PC-3 (cell line): ENCODE results near the gene RASL12. TPM values are rescaled to one million over a fixed set of nuclear protein-coding genes. Genes with fewer than 3 reads are reported as not detected.

Experiments used
- ATAC-seq: fragments of 200-7000 bp; cut with Tn5 transposase; 2 replicates; pipeline ENCODE4 v1.9.1; 2020; ENCODE audit warnings: mild to moderate bottlenecking, moderate library complexity
- BruUV-seq: library from RNA; stranded (reverse); fragments of 400-500 nt; replicated peaks from 2 replicates; lab custom pipeline; 2021; lab: Mats Ljungman, UMichigan
- CTCF ChIA-PET: fragments of 300-600 bp; sonication (Branson Sonifier 250); formaldehyde crosslinking; loops from one replicate; lab custom pipeline; 2022; ENCODE audit warnings: antibody characterized with exemption; lab: Charles Lee
- POLR2A ChIA-PET: fragments of 300-600 bp; sonication (Branson Sonifier 250); formaldehyde crosslinking; loops from one replicate; lab custom pipeline; 2022; ENCODE audit warnings: antibody characterized with exemption; ENCODE audit not compliant: unreplicated experiment; lab: Charles Lee
- DNase-seq: peaks from one replicate; pipeline ENCODE4 v3.0.0-alpha.2; 2015
- H2AFZ ChIP-seq: fragments of 300-600 bp; sonication (generic); 2 replicates; pipeline ENCODE4 v1.6.0; 2016; ENCODE audit warnings: antibody characterized with exemption, low read length
- H3F3A ChIP-seq: fragments of 300-600 bp; sonication (generic); one replicate; pipeline ENCODE4 v1.6.0; 2017; ENCODE audit warnings: antibody characterized with exemption, low read length, control low read depth, mild to moderate bottlenecking; ENCODE audit not compliant: unreplicated experiment
- H3K27ac ChIP-seq: fragments of 300-600 bp; sonication (generic); 2 replicates; pipeline ENCODE4 v1.5.1; 2016; ENCODE audit warnings: mild to moderate bottlenecking, low read length
- H3K27me3 ChIP-seq: fragments of 300-600 bp; sonication (generic); 2 replicates; pipeline ENCODE4 v1.6.1; 2016; ENCODE audit warnings: low read length, mixed read lengths
- H3K36me3 ChIP-seq: fragments of 300-600 bp; sonication (generic); 2 replicates; pipeline ENCODE4 v1.6.1; 2016; ENCODE audit warnings: low read depth, mixed run types, low read length, mixed read lengths
- H3K4me1 ChIP-seq: fragments of 300-600 bp; sonication (generic); 2 replicates; pipeline ENCODE4 v1.5.1; 2016; ENCODE audit warnings: low read length; ENCODE audit not compliant: insufficient read depth
- H3K4me2 ChIP-seq: fragments of 300-600 bp; sonication (generic); 2 replicates; pipeline ENCODE4 v1.6.0; 2016; ENCODE audit warnings: low read length
- H3K4me3 ChIP-seq: fragments of 300-600 bp; sonication (generic); 2 replicates; pipeline ENCODE4 v1.5.1; 2016; ENCODE audit warnings: mild to moderate bottlenecking, low read length, mixed read lengths
- H3K79me2 ChIP-seq: fragments of 300-600 bp; sonication (generic); 2 replicates; pipeline ENCODE4 v1.6.1; 2017; ENCODE audit warnings: low read length, mixed read lengths
- H3K9ac ChIP-seq: fragments of 300-600 bp; sonication (generic); 2 replicates; pipeline ENCODE4 v1.6.0; 2016; ENCODE audit warnings: mild to moderate bottlenecking, low read length
- H3K9me2 ChIP-seq: fragments of 300-600 bp; sonication (generic); replicated peaks from 2 replicates; pipeline ENCODE4 v1.6.1; 2016; ENCODE audit warnings: mixed run types, low read length, mixed read lengths
- H3K9me3 ChIP-seq: fragments of 300-600 bp; sonication (generic); 2 replicates; pipeline ENCODE4 v1.6.1; 2016; ENCODE audit warnings: low read length, mixed read lengths
- H4K20me1 ChIP-seq: fragments of 300-600 bp; sonication (generic); 2 replicates; pipeline ENCODE4 v1.6.1; 2016; ENCODE audit warnings: low read length, mixed read lengths
- EZH2 ChIP-seq: fragments of 300-600 bp; sonication (generic); IDR thresholded peaks from one replicate; pipeline ENCODE4 v1.6.1; 2017; ENCODE audit warnings: antibody characterized with exemption, mild to moderate bottlenecking, low read length; ENCODE audit not compliant: unreplicated experiment
- EZH2phosphoT487 ChIP-seq: fragments of 300-600 bp; sonication (generic); IDR thresholded peaks from 2 replicates; pipeline ENCODE4 v1.6.1; 2018; ENCODE audit warnings: mild to moderate bottlenecking, antibody characterized with exemption, low read length, borderline replicate concordance
- intact Hi-C: fragments of 100-400 bp; cut with micrococcal nuclease; formaldehyde crosslinking; loops from 2 replicates; pipeline ENCODE4 v1.9.0; 2023
- total RNA-seq: library from RNA; depleted of rRNA; stranded (reverse); fragments of >200 nt; gene quantifications from 2 replicates; pipeline ENCODE4 v1.2.3, GENCODE V29; 2014
- TF ChIP-seq, protein P1 (sequence below): fragments of 300-600 bp; sonication (generic); conservative IDR thresholded peaks from 2 replicates; pipeline ENCODE4 v1.5.1; 2017; ENCODE audit warnings: antibody characterized with exemption, low read depth, mild to moderate bottlenecking, low read length

Gene RASL12
- total RNA-seq, 1 experiment from 2014 or later = not detected

- BruUV-seq = no TSS peak
- Histone ChIP-seq H3K9ac (no peak overlapping the region), H3K4me1 (no peaks in the 10 kb centered on the region), H2AFZ (no peak overlapping the region), H3K4me3 (no peak overlapping the region), H3K9me2 (no peaks in the 10 kb centered on the region), H3K36me3 (no peaks in the 10 kb centered on the region), H3K27me3 (no peaks in the 10 kb centered on the region), H3K79me2 (no peaks in the 10 kb centered on the region), H3K9me3 (no peaks in the 10 kb centered on the region), H3K27ac (no peak overlapping the region), H4K20me1 (no peaks in the 10 kb centered on the region), H3F3A (no peaks in the 10 kb centered on the region), H3K4me2 (no peak overlapping the region)
- ATAC-seq = no peak
- CTCF ChIA-PET = no interaction called here
- no peak for TF ChIP-seq EZH2phosphoT487
- TF ChIP-seq EZH2 = no peak
- TF ChIP-seq, protein P1, sequence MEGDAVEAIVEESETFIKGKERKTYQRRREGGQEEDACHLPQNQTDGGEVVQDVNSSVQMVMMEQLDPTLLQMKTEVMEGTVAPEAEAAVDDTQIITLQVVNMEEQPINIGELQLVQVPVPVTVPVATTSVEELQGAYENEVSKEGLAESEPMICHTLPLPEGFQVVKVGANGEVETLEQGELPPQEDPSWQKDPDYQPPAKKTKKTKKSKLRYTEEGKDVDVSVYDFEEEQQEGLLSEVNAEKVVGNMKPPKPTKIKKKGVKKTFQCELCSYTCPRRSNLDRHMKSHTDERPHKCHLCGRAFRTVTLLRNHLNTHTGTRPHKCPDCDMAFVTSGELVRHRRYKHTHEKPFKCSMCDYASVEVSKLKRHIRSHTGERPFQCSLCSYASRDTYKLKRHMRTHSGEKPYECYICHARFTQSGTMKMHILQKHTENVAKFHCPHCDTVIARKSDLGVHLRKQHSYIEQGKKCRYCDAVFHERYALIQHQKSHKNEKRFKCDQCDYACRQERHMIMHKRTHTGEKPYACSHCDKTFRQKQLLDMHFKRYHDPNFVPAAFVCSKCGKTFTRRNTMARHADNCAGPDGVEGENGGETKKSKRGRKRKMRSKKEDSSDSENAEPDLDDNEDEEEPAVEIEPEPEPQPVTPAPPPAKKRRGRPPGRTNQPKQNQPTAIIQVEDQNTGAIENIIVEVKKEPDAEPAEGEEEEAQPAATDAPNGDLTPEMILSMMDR = no peak
- intact Hi-C loops = no loop called here
- POLR2A ChIA-PET = no interaction called here
- no peak for DNase-seq
Measured at GRCh38 chr15:65062726-65063125, 5.1 kb downstream of the RASL12 start.

GRCh38 chr15:65062061-65062460 lies 5.7 kb downstream of the RASL12 start:
- no peak overlapping the region for H2AFZ ChIP-seq
- H3K9me3 ChIP-seq = no peaks in the 10 kb centered on the region
- H3K27me3 ChIP-seq = no peaks in the 10 kb centered on the region
- H3K4me2 ChIP-seq = no peak overlapping the region
- no peak for DNase-seq
- H3K4me3 ChIP-seq = no peak overlapping the region
- H3K27ac ChIP-seq = no peak overlapping the region
- no TSS peak for BruUV-seq
- ATAC-seq = no peak
- H3K79me2 ChIP-seq = no peaks in the 10 kb centered on the region
- no peak for TF ChIP-seq EZH2phosphoT487
- TF ChIP-seq EZH2 = no peak
- TF ChIP-seq, protein P1 = no peak
- POLR2A ChIA-PET = no interaction called here
- peaks cover 6% of the 10 kb centered on the region for H3K4me1 ChIP-seq
- H3K9ac ChIP-seq = no peak overlapping the region
- no peaks in the 10 kb centered on the region for H4K20me1 ChIP-seq
- CTCF ChIA-PET = no interaction called here
- H3F3A ChIP-seq = no peaks in the 10 kb centered on the region
- no peaks in the 10 kb centered on the region for H3K9me2 ChIP-seq
- intact Hi-C loops = no loop called here
- H3K36me3 ChIP-seq = no peaks in the 10 kb centered on the region

- intact Hi-C loops = no loop called here
- POLR2A ChIA-PET = no interaction called here
Measured at GRCh38 chr15:65060641-65061397, 7.0 kb downstream of the RASL12 start.

More at GRCh38 chr15:65060641-65061397, 7.0 kb downstream of the RASL12 start:
- no peak overlapping the region for H3K4me3 ChIP-seq
- H3K27me3 ChIP-seq = no peaks in the 10 kb centered on the region
- H3K9me3 ChIP-seq = no peaks in the 10 kb centered on the region
- DNase-seq (no peak), ATAC-seq (no peak)
- no peaks in the 10 kb centered on the region for H3K9me2 ChIP-seq
- H2AFZ ChIP-seq = no peak overlapping the region
- no peaks in the 10 kb centered on the region for H3K36me3 ChIP-seq
- CTCF ChIA-PET = no interaction called here
- no peaks in the 10 kb centered on the region for H4K20me1 ChIP-seq
- no peaks in the 10 kb centered on the region for H3F3A ChIP-seq
- H3K4me1 ChIP-seq = peaks cover 11% of the 10 kb centered on the region
- no TSS peak for BruUV-seq
- TF ChIP-seq EZH2phosphoT487 (no peak), EZH2 (no peak)
- TF ChIP-seq, protein P1 = no peak
- H3K27ac ChIP-seq = no peak overlapping the region
- no peak overlapping the region for H3K4me2 ChIP-seq
- H3K9ac ChIP-seq = no peak overlapping the region
- H3K79me2 ChIP-seq = no peaks in the 10 kb centered on the region
